GM21515 (cell line): ENCODE results near the gene BCAS3.

ENCODE experiments used
- ATAC-seq: cut with Tn5 transposase; IDR thresholded peaks from one replicate; pipeline ENCODE4 v1.9.1; 2021; ENCODE audit not compliant: unreplicated experiment

Gene BCAS3

GRCh38 chr17:61388561-61389356, 711.1 kb downstream of the BCAS3 start:
- ATAC-seq, result no peak

- no peak for ATAC-seq
These were observed 712.2 kb downstream of the BCAS3 start for GRCh38 chr17:61389670-61390478.

GRCh38 chr17:61390479-61390791, 712.8 kb downstream of the BCAS3 start:
- no peak for ATAC-seq

- no peak for ATAC-seq
These were observed 714.1 kb downstream of the BCAS3 start for GRCh38 chr17:61391595-61392291.

- ATAC-seq, result no peak
These were observed 715.0 kb downstream of the BCAS3 start for GRCh38 chr17:61392679-61393078.

GRCh38 chr17:61393550-61393903, 715.9 kb downstream of the BCAS3 start:
- no peak for ATAC-seq

GRCh38 chr17:61393904-61394629, 716.4 kb downstream of the BCAS3 start:
- ATAC-seq, result no peak

- no peak for ATAC-seq
These were observed 717.2 kb downstream of the BCAS3 start for GRCh38 chr17:61394630-61395408.

GRCh38 chr17:61395409-61395982, 717.8 kb downstream of the BCAS3 start:
- ATAC-seq, result no peak

- ATAC-seq, result no peak
These were observed 718.4 kb downstream of the BCAS3 start for GRCh38 chr17:61395983-61396585.

- no peak for ATAC-seq
These were observed 719.0 kb downstream of the BCAS3 start for GRCh38 chr17:61396586-61397085.

GRCh38 chr17:61397086-61397842, 719.6 kb downstream of the BCAS3 start:
- ATAC-seq, result no peak

GRCh38 chr17:61398721-61399130, 721.1 kb downstream of the BCAS3 start:
- no peak for ATAC-seq

- no peak for ATAC-seq
These were observed 721.7 kb downstream of the BCAS3 start, which contains the start of gene TBX2 for GRCh38 chr17:61399131-61400065. Gene TBX2, plus strand, starts transcription at chr17:61399843. Its CDS starts 334 bp downstream, at chr17:61400177.

- ATAC-seq, result no peak
These were observed 722.5 kb downstream of the BCAS3 start for GRCh38 chr17:61400066-61400716.

GRCh38 chr17:61400717-61401388, 723.2 kb downstream of the BCAS3 start:
- ATAC-seq, result no peak
